HL-60 (cell line): ENCODE measurements around the gene SERPINB1.

Source experiments
- GABPA ChIP-seq: IDR thresholded peaks from 2 replicates; pipeline ENCODE4 v1.6.1; 2012; ENCODE audit warnings: low read depth
- POLR2AphosphoS5 ChIP-seq: IDR thresholded peaks from 2 replicates; pipeline ENCODE4 v1.6.1; 2012; ENCODE audit warnings: low read depth
- SPI1 ChIP-seq: IDR thresholded peaks from 2 replicates; pipeline ENCODE4 v1.6.1; 2012; ENCODE audit warnings: low read depth, mild to moderate bottlenecking, borderline replicate concordance
- TF ChIP-seq, protein P1 (sequence below): IDR thresholded peaks from one replicate; pipeline ENCODE4 v1.5.1; 2011; ENCODE audit warnings: low read length, control low read depth, inconsistent platforms; ENCODE audit not compliant: insufficient read depth

DNA sequence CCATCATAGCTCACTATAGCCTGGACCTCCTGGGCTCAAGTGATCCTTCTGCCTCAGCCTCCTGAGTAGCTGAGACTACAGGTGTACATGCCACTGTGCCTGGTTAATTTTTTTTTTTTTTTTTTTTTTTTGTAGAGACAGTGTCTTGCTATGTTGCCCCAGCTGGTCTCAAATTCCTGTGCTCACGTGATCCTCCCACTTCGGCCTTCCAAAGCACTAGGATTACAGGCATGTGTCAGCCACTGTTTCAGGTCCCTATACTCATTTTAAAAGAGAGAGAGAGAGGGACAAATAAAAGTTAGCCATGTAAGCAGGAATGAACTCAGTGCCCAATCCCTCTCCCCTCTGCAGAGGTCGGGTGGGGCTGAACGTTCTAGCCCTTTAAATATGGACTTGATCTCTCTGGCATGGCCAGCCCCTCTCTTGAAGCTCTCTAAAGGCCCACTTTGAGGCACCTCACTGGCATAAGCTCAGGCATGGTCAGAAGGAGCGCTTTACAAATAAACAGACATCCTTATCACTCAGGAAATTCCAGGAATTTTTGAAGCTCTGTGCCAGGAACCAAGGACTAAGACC is 9.0 kb upstream of the SERPINB1 start:
- TF ChIP-seq, protein P1, sequence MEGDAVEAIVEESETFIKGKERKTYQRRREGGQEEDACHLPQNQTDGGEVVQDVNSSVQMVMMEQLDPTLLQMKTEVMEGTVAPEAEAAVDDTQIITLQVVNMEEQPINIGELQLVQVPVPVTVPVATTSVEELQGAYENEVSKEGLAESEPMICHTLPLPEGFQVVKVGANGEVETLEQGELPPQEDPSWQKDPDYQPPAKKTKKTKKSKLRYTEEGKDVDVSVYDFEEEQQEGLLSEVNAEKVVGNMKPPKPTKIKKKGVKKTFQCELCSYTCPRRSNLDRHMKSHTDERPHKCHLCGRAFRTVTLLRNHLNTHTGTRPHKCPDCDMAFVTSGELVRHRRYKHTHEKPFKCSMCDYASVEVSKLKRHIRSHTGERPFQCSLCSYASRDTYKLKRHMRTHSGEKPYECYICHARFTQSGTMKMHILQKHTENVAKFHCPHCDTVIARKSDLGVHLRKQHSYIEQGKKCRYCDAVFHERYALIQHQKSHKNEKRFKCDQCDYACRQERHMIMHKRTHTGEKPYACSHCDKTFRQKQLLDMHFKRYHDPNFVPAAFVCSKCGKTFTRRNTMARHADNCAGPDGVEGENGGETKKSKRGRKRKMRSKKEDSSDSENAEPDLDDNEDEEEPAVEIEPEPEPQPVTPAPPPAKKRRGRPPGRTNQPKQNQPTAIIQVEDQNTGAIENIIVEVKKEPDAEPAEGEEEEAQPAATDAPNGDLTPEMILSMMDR = no peak
- no peak for TF ChIP-seq POLR2AphosphoS5
- no peak for TF ChIP-seq GABPA
- no peak for TF ChIP-seq SPI1
